CD4-positive, alpha-beta T cell treated with Interleukin-10 for 1 hour (primary cell): Measurements from ENCODE around the gene DIAPH3.
"Not testable (repeated sequence)": the region's sequence is repeated elsewhere in the genome, so short reads cannot be mapped to it uniquely, and the experiment has no call there.

Experiments used
- DNase-seq: peaks from one replicate; pipeline ENCODE4 v3.0.0-alpha.2; 2020

DIAPH3 gene

DNA sequence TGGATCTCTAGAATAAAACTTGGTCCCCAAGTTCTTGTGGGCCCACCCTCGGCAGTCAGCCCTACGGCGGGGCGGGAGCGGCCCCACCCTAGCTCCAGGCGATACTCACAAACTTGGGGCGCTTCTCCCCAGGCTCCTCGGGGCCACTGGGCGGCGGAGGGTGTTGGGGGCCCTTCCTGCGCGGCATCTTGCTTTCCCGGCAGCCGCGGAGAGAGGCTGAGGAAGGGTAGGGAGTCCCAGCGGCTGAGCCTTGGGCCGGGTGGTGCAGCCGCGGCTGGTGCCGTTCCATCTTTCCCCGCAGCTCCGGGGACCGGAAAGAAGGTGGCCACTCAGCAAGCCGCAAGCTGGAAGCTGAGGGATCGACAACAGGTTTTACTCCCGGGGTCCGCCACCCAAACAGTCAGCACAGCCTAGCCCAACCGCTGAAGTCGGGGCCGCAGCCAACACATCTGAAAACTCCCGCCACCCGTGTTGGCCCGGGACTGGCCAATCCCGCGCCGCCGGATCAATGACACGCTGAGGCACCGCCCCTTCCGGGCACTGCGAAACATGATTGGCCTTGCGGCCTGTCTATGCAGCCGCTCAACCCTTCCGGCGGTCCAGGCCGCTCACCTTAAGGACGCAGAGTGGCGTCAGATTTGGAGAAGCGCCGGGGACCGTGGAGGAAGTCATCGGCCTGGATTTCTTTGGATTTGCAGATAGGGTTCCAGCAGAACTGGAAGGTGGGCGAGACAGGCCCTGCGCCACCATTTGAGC is at the start of gene DIAPH3:
Gene DIAPH3 (minus strand): TSS at position 451 of the 756 bp plus-strand sequence. CDS start 162 bp downstream, at position 289.
- DNase-seq, result peak; percentile 93

- no peak for DNase-seq
Observed at GRCh38 chr13:60213236-60213744, 49.6 kb upstream of the DIAPH3 start.

DNA sequence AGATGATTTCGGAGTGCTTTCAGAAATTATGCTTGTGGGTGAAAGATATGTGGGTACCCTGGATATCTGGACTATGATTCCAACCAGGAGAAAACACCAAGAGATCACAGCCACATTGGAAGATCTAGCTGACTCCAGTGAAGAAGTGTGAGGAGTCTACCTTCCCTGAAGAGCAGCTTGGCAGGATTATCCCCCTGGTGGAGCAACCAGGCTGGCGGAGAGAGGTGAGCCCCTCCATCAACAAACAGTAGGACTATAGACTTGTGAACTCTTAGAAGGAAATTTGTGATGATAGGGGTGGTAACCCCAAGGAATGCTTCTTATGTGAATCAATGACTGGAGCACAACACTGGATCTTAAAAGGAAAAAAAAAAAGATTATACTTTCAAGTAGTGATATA is 47.8 kb upstream of the DIAPH3 start:
- no peak for DNase-seq

GRCh38 chr13:60210510-60211330 is 47.0 kb upstream of the DIAPH3 start:
- no peak for DNase-seq

- not testable (repeated sequence) for DNase-seq
Observed at GRCh38 chr13:60205499-60205898, 41.8 kb upstream of the DIAPH3 start.

DNA sequence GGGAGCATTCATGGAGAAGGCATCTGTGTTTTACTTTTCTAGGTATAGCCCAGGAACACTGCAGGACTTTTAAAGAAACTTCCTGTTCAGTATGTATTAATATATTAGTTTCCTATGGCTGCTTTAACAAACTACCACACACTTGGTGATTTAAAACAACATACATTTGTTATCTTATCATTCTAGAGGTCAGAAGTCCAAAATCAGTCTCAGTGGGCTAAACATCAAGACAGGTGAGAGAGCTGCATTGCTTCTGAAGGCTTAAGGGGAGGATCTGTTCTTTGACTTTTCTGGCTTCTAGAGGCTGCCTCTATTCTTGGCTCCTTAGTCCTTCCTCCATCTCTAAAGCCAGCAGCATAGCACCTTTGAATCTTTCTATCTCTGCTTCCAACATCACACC is 37.6 kb upstream of the DIAPH3 start:
- DNase-seq, result no peak

DNA sequence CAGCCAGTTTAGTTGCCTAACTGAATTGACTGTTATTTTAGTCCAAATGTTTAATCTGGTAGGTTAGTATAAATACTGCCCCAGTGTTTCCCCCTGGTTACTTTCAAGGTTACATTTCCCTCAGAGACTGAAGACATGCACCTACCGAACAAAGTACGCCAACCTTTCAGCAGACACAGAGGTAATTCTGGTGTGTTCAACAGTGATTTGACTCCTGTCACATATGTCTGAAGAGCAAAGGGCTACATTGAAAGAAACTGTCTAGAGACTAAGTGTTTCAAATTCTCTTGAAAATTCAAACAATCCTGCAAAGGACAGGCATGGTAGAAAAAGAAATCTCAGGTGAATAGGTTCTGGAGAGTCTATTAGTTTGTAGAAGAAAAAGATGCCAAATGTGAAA is 32.2 kb upstream of the DIAPH3 start:
- DNase-seq, result not testable (repeated sequence)

DNA sequence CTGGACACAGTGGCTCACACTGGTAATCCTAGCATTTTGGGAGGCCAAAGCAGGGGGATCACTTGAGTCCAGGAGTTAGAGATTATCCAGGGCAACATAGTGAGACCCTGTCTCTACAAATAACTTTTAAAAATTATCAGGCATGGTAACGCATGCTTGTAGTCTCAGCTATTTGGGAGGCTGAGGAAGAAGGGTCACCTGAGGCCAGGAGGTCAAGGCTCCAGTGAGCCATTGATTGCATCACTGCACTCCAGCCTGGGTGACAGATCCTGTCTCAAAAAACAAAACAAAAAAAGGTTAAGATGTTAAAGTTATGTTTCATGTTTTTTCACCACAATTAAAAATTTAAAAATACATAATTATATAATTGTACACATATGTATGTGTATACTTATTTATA is 19.2 kb upstream of the DIAPH3 start:
- DNase-seq, result no peak

- DNase-seq, result no peak
Observed at GRCh38 chr13:60178327-60178726, 14.6 kb upstream of the DIAPH3 start.

GRCh38 chr13:60175571-60175970 is 11.8 kb upstream of the DIAPH3 start:
- DNase-seq, result no peak

DNA sequence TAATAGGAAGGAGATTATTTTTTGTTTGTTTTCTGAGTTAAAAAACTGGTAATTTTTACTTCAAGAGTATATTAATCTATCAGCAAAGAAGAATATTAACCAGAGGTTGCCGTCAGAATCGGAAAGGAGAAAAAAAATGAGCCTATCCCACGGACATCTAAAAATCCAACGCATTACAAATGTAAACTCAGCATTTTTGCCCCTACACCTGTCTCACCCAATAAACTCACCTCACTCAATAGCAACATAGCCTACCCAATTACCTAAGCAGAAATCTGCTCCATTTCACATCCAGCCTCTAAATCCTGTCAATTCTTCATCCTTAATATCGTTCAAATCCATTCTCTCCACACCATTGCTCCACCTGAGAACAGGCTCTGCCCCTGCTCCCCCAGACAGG is 10.4 kb upstream of the DIAPH3 start:
- no peak for DNase-seq

DNA sequence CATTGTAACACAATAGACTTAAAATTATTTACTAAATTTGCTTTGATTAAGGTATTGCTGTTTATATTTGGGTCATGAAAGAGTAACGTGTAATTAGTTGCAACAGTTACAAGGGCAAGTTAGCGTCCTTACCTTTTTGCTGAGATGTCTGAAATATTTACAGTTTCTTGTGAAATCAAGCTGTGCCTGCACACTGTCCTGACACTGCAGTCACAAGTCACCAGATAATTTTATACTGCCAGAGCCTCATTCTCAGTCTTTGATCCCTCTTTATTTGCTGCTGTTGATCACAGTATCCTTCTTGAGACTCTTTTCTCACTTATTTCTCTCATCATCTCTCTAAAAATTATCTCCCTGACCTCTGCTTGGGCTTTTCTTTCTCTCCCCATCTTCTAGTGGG is 8.4 kb upstream of the DIAPH3 start:
- DNase-seq, result no peak

GRCh38 chr13:60170414-60170813 is 6.7 kb upstream of the DIAPH3 start:
- DNase-seq, result no peak

- DNase-seq, result no peak
Observed at GRCh38 chr13:60169239-60170031, 5.7 kb upstream of the DIAPH3 start.

- no peak for DNase-seq
Observed at GRCh38 chr13:60167121-60167520, 3.4 kb upstream of the DIAPH3 start.

GRCh38 chr13:60165391-60166099 is 1.8 kb upstream of the DIAPH3 start:
- DNase-seq, result no peak

GRCh38 chr13:60164234-60164889 is 634 bp upstream of the DIAPH3 start:
- DNase-seq, result no peak

DNA sequence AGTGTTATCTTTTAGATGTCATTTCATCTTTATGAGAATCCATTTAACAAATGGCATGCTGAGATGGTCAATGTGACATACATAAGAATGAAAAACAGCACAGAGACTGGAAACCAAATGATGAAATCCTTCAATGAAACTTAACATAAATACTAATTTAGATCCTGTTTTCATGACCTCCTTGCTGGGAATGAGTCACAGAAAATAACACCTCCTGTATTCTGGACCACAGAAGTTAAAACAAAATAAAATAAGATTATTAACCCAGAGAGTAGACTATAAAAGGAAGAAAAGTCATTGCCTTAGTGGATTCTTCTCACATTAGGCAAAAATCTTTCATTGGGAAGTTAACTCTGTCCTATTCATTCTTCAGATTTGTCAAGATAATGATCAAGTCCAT is 1.6 kb downstream of the DIAPH3 start:
- no peak for DNase-seq

- no peak for DNase-seq
Observed at GRCh38 chr13:60158321-60158801, 5.4 kb downstream of the DIAPH3 start.

- no peak for DNase-seq
Observed at GRCh38 chr13:60155978-60156377, 7.8 kb downstream of the DIAPH3 start.

GRCh38 chr13:60152904-60153303 is 10.8 kb downstream of the DIAPH3 start:
- no peak for DNase-seq

DNA sequence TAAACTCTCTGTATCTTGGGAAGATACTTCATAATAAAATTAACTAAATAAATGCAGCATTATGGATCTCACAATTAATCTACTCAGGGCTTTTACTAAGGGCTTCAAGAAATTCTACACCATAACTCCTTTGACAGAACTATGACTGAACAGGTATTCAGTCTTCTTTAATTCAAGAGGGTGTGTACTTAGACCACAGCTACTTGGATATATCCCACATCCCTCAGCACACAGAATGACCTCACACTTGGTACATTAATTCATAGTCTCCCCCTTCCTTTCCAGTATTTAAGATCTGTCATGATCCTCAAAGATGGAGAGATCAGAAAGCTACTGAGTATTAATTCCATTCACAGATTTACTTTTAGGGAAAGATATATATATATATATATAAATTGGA is 11.6 kb downstream of the DIAPH3 start:
- no peak for DNase-seq
